ENCODE results near the gene BDKRB2.

- TF ChIP-seq EZH2 (IDR thresholded peaks at IDR 0.05; ENCODE audit: borderline replicate concordance) = no peak
- TF ChIP-seq, protein P1, sequence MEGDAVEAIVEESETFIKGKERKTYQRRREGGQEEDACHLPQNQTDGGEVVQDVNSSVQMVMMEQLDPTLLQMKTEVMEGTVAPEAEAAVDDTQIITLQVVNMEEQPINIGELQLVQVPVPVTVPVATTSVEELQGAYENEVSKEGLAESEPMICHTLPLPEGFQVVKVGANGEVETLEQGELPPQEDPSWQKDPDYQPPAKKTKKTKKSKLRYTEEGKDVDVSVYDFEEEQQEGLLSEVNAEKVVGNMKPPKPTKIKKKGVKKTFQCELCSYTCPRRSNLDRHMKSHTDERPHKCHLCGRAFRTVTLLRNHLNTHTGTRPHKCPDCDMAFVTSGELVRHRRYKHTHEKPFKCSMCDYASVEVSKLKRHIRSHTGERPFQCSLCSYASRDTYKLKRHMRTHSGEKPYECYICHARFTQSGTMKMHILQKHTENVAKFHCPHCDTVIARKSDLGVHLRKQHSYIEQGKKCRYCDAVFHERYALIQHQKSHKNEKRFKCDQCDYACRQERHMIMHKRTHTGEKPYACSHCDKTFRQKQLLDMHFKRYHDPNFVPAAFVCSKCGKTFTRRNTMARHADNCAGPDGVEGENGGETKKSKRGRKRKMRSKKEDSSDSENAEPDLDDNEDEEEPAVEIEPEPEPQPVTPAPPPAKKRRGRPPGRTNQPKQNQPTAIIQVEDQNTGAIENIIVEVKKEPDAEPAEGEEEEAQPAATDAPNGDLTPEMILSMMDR (IDR thresholded peaks at IDR 0.05; ENCODE audit: poor library complexity) = no peak
Observed at GRCh38 chr14:96260341-96260821, 55.7 kb downstream of the BDKRB2 start.
